ENCODE data around the gene SETBP1.

Gene SETBP1

GRCh38 chr18:44801781-44802180 lies 121.1 kb downstream of the SETBP1 start:
- no peak for DNase-seq (ENCODE audit: low read depth, low spot score)
- Histone ChIP-seq H3K4me3 (no peak overlapping the region), H3K9ac (ENCODE audit: insufficient read length) (no peak overlapping the region), H3K36me3 (ENCODE audit: insufficient read depth, low read length) (no peaks in the 10 kb centered on the region), H3K27ac (no peak overlapping the region), H3K9me3 (ENCODE audit: low read depth, low read length) (no peaks in the 10 kb centered on the region)
- no peak for TF ChIP-seq POLR2AphosphoS5 (IDR thresholded peaks at IDR 0.05; ENCODE audit: borderline replicate concordance, low read depth, low read length)
- no peak for TF ChIP-seq FOXP2 (optimal IDR thresholded peaks at IDR 0.05; ENCODE audit: control extremely low read depth, extremely low read length, insufficient read depth)
- TF ChIP-seq EZH2 (IDR thresholded peaks at IDR 0.05), result no peak

- no peaks in the 10 kb centered on the region for H3K9me3 ChIP-seq (ENCODE audit: low read depth, low read length)
- H3K27ac ChIP-seq, result no peak overlapping the region
- H3K9ac ChIP-seq (ENCODE audit: insufficient read length), result no peak overlapping the region
- no peaks in the 10 kb centered on the region for H3K36me3 ChIP-seq (ENCODE audit: insufficient read depth, low read length)
- H3K4me3 ChIP-seq, result no peak overlapping the region
- DNase-seq (ENCODE audit: low read depth, low spot score), result peak; percentile 28
- no peak for TF ChIP-seq POLR2AphosphoS5 (IDR thresholded peaks at IDR 0.05; ENCODE audit: borderline replicate concordance, low read depth, low read length)
- no peak for TF ChIP-seq EZH2 (IDR thresholded peaks at IDR 0.05)
- no peak for TF ChIP-seq FOXP2 (optimal IDR thresholded peaks at IDR 0.05; ENCODE audit: control extremely low read depth, extremely low read length, insufficient read depth)
Measured at GRCh38 chr18:44802508-44802907, 121.8 kb downstream of the SETBP1 start.

- H3K4me3 ChIP-seq, result no peak overlapping the region
- no peaks in the 10 kb centered on the region for H3K36me3 ChIP-seq (ENCODE audit: insufficient read depth, low read length)
- no peak overlapping the region for H3K9ac ChIP-seq (ENCODE audit: insufficient read length)
- no peaks in the 10 kb centered on the region for H3K9me3 ChIP-seq (ENCODE audit: low read depth, low read length)
- H3K27ac ChIP-seq, result no peak overlapping the region
- TF ChIP-seq EZH2 (IDR thresholded peaks at IDR 0.05), result no peak
- no peak for TF ChIP-seq FOXP2 (optimal IDR thresholded peaks at IDR 0.05; ENCODE audit: control extremely low read depth, extremely low read length, insufficient read depth)
- no peak for TF ChIP-seq POLR2AphosphoS5 (IDR thresholded peaks at IDR 0.05; ENCODE audit: borderline replicate concordance, low read depth, low read length)
- DNase-seq (ENCODE audit: low read depth, low spot score), result no peak
Measured at GRCh38 chr18:44803019-44803650, 122.4 kb downstream of the SETBP1 start.

- no peak overlapping the region for H3K27ac ChIP-seq
- TF ChIP-seq EZH2 (IDR thresholded peaks at IDR 0.05) (no peak), FOXP2 (optimal IDR thresholded peaks at IDR 0.05; ENCODE audit: control extremely low read depth, extremely low read length, insufficient read depth) (no peak), POLR2AphosphoS5 (IDR thresholded peaks at IDR 0.05; ENCODE audit: borderline replicate concordance, low read depth, low read length) (no peak)
- H3K36me3 ChIP-seq (ENCODE audit: insufficient read depth, low read length), result no peaks in the 10 kb centered on the region
Measured at GRCh38 chr18:44804033-44804432, 123.3 kb downstream of the SETBP1 start.

GRCh38 chr18:44805176-44805575 lies 124.5 kb downstream of the SETBP1 start:
- no peak overlapping the region for H3K9ac ChIP-seq (ENCODE audit: insufficient read length)
- no peak overlapping the region for H3K27ac ChIP-seq
- DNase-seq (ENCODE audit: low read depth, low spot score), result no peak
- no peak overlapping the region for H3K4me3 ChIP-seq
- no peaks in the 10 kb centered on the region for H3K9me3 ChIP-seq (ENCODE audit: low read depth, low read length)
- H3K36me3 ChIP-seq (ENCODE audit: insufficient read depth, low read length), result no peaks in the 10 kb centered on the region
- no peak for TF ChIP-seq POLR2AphosphoS5 (IDR thresholded peaks at IDR 0.05; ENCODE audit: borderline replicate concordance, low read depth, low read length)
- no peak for TF ChIP-seq FOXP2 (optimal IDR thresholded peaks at IDR 0.05; ENCODE audit: control extremely low read depth, extremely low read length, insufficient read depth)
- no peak for TF ChIP-seq EZH2 (IDR thresholded peaks at IDR 0.05)

More at GRCh38 chr18:44804033-44804432, 123.3 kb downstream of the SETBP1 start:
- H3K4me3 ChIP-seq, result no peak overlapping the region
- no peaks in the 10 kb centered on the region for H3K9me3 ChIP-seq (ENCODE audit: low read depth, low read length)
- no peak overlapping the region for H3K9ac ChIP-seq (ENCODE audit: insufficient read length)
- DNase-seq (ENCODE audit: low read depth, low spot score), result no peak

GRCh38 chr18:44805643-44806042 lies 125.0 kb downstream of the SETBP1 start:
- DNase-seq (ENCODE audit: low read depth, low spot score), result no peak
- Histone ChIP-seq H3K27ac (no peak overlapping the region), H3K4me3 (no peak overlapping the region), H3K36me3 (ENCODE audit: insufficient read depth, low read length) (no peaks in the 10 kb centered on the region), H3K9ac (ENCODE audit: insufficient read length) (no peak overlapping the region), H3K9me3 (ENCODE audit: low read depth, low read length) (no peaks in the 10 kb centered on the region)
- TF ChIP-seq FOXP2 (optimal IDR thresholded peaks at IDR 0.05; ENCODE audit: control extremely low read depth, extremely low read length, insufficient read depth) (no peak), POLR2AphosphoS5 (IDR thresholded peaks at IDR 0.05; ENCODE audit: borderline replicate concordance, low read depth, low read length) (no peak), EZH2 (IDR thresholded peaks at IDR 0.05) (no peak)

- TF ChIP-seq POLR2AphosphoS5 (IDR thresholded peaks at IDR 0.05; ENCODE audit: borderline replicate concordance, low read depth, low read length) (no peak), FOXP2 (optimal IDR thresholded peaks at IDR 0.05; ENCODE audit: control extremely low read depth, extremely low read length, insufficient read depth) (no peak), EZH2 (IDR thresholded peaks at IDR 0.05) (no peak)
- Histone ChIP-seq H3K36me3 (ENCODE audit: insufficient read depth, low read length) (no peaks in the 10 kb centered on the region), H3K9me3 (ENCODE audit: low read depth, low read length) (no peaks in the 10 kb centered on the region), H3K9ac (ENCODE audit: insufficient read length) (no peak overlapping the region), H3K27ac (no peak overlapping the region), H3K4me3 (no peak overlapping the region)
- DNase-seq (ENCODE audit: low read depth, low spot score), result no peak
Measured at GRCh38 chr18:44807766-44808165, 127.1 kb downstream of the SETBP1 start.

GRCh38 chr18:44811572-44812125 lies 131.0 kb downstream of the SETBP1 start:
- no peak for DNase-seq (ENCODE audit: low read depth, low spot score)

More at GRCh38 chr18:44811572-44812125, 131.0 kb downstream of the SETBP1 start:
- Histone ChIP-seq H3K4me3 (no peak overlapping the region), H3K9ac (ENCODE audit: insufficient read length) (no peak overlapping the region), H3K27ac (no peak overlapping the region), H3K9me3 (ENCODE audit: low read depth, low read length) (no peaks in the 10 kb centered on the region), H3K36me3 (ENCODE audit: insufficient read depth, low read length) (no peaks in the 10 kb centered on the region)
- TF ChIP-seq EZH2 (IDR thresholded peaks at IDR 0.05) (no peak), FOXP2 (optimal IDR thresholded peaks at IDR 0.05; ENCODE audit: control extremely low read depth, extremely low read length, insufficient read depth) (no peak), POLR2AphosphoS5 (IDR thresholded peaks at IDR 0.05; ENCODE audit: borderline replicate concordance, low read depth, low read length) (no peak)

Data from SK-N-MC (cell line).